ENCODE results near the gene ASIC4. TPM values are rescaled to one million over a fixed set of nuclear protein-coding genes. Genes with fewer than 3 reads are reported as not detected.

ASIC4 gene
- total and polyA plus RNA-seq, 8 donors: 0.04 to 0.38 (median 0.18) TPM; not detected in 4

- no peak for DNase-seq
- ATAC-seq: no peak
- intact Hi-C loops (cut with DNase I): no loop called here
- no peak overlapping the region for H3K27ac ChIP-seq
- H3K4me1 ChIP-seq: no peaks in the 10 kb centered on the region
- no peak for FAIRE-seq
- no peak for TF ChIP-seq CTCF (IDR thresholded peaks at IDR 0.05)
- no peaks in the 10 kb centered on the region for H3K9me3 ChIP-seq
- H3K36me3 ChIP-seq: no peaks in the 10 kb centered on the region
- no peak overlapping the region for H3K4me3 ChIP-seq
- 80 to 93% methylated on average over 9 of the region's 9 CpGs for WGBS, 2 donors
- H3K27me3 ChIP-seq: peaks cover 0 to 16% (median 0%) of the 10 kb centered on the region in 4 donors
These were observed 5.2 kb downstream of the ASIC4 start for GRCh38 chr2:219519526-219519916.

GRCh38 chr2:219520079-219520478 is 5.8 kb downstream of the ASIC4 start:
- intact Hi-C loops (cut with DNase I): no loop called here
- no peak for TF ChIP-seq CTCF (IDR thresholded peaks at IDR 0.05)
- H3K9me3 ChIP-seq: no peaks in the 10 kb centered on the region
- peak in 1 of 6 donors; percentile 51 for DNase-seq
- ATAC-seq: no peak
- no peaks in the 10 kb centered on the region for H3K4me1 ChIP-seq
- H3K27ac ChIP-seq: no peak overlapping the region
- H3K4me3 ChIP-seq: no peak overlapping the region
- no peaks in the 10 kb centered on the region for H3K36me3 ChIP-seq
- WGBS, 2 donors: 59 to 67% methylated on average over 8 of the region's 8 CpGs
- FAIRE-seq: no peak
- H3K27me3 ChIP-seq: peaks cover 0 to 19% (median 0%) of the 10 kb centered on the region in 4 donors

GRCh38 chr2:219521066-219521880 is 7.0 kb downstream of the ASIC4 start:
- Histone ChIP-seq H3K27ac (no peak overlapping the region), H3K4me3 (no peak overlapping the region), H3K27me3 (peaks cover 0 to 19% (median 0%) of the 10 kb centered on the region in 4 donors), H3K9me3 (no peaks in the 10 kb centered on the region), H3K4me1 (no peaks in the 10 kb centered on the region), H3K36me3 (no peaks in the 10 kb centered on the region)
- ATAC-seq (peak; percentile 66 to 84 (median 70)), FAIRE-seq (no peak), DNase-seq (peak in 2 of 6 donors; percentile 46 to 68)
- WGBS, 2 donors: 12 to 14% methylated on average over 14 of the region's 14 CpGs
- peak in 3 of 4 donors; percentile 21 to 31 (median 23) for TF ChIP-seq CTCF (IDR thresholded peaks at IDR 0.05)
- intact Hi-C loops (cut with DNase I): no loop called here

GRCh38 chr2:219522111-219523030 is 8.1 kb downstream of the ASIC4 start:
- DNase-seq: peak in 2 of 6 donors; percentile 65 to 66
- TF ChIP-seq CTCF (IDR thresholded peaks at IDR 0.05): no peak
- peak overlapping the region in 1 of 4 donors; percentile 2 for H3K4me3 ChIP-seq
- no peak for FAIRE-seq
- WGBS, 2 donors: 5% methylated on average over 45 to 70 of the region's 70 CpGs
- H3K9me3 ChIP-seq: no peaks in the 10 kb centered on the region
- peak; percentile 25 to 34 (median 30) for ATAC-seq
- H3K27ac ChIP-seq: no peak overlapping the region
- intact Hi-C loops (cut with DNase I): no loop called here
- no peaks in the 10 kb centered on the region for H3K36me3 ChIP-seq
- no peaks in the 10 kb centered on the region for H3K4me1 ChIP-seq
- H3K27me3 ChIP-seq: peaks cover 0 to 19% (median 0%) of the 10 kb centered on the region in 4 donors

Data from pancreas (tissue), 10 donors.